ENCODE measurements around the gene IL36A. TPM values are rescaled to one million over a fixed set of nuclear protein-coding genes. Genes with fewer than 3 reads are reported as not detected.

IL36A gene
- total and polyA plus RNA-seq, 2 donors from 2014 or later = not detected

DNA sequence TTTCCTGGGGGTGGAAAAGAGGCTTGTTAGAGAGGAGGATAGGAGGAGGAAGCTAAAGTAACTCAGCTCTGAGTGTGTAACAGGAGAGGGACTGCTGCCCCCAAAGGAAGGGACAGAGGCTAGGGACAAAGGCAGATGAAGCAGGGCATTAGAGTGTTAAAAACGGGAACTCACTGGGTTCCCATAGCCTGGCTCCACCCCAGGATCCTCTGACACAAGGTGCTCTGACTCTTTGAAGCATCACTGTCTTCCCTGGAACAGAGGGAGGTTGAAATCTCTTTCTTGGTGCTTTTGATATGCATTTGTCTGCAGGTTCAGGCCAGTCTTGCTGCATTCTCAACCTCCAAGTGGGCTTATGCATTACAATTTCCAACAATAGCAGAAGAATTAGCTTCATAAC, 22.9 kb downstream of the IL36A start:
- Histone ChIP-seq H3K27me3 (ENCODE audit: control insufficient read depth, insufficient read depth, low read length) (no peaks in the 10 kb centered on the region), H3K9ac (ENCODE audit: low read length in 3 of 3) (no peak overlapping the region), H3K27ac (ENCODE audit: low read depth in 2 of 2, low read length in 2 of 2) (no peak overlapping the region), H3K36me3 (ENCODE audit: control insufficient read depth in 2 of 3, insufficient read depth in 3 of 3, low read length in 3 of 3) (no peaks in the 10 kb centered on the region), H3K4me1 (ENCODE audit: control insufficient read depth in 2 of 3, insufficient read depth in 2 of 3, low read depth in 1 of 3, low read length in 3 of 3) (no peaks in the 10 kb centered on the region), H3K9me3 (ENCODE audit: control insufficient read depth in 2 of 3, insufficient read depth in 1 of 3, low read length in 3 of 3) (no peaks in the 10 kb centered on the region), H3K4me3 (ENCODE audit: low read length in 3 of 3) (no peak overlapping the region)
- FAIRE-seq = no peak
- no peak for DNase-seq
- intact Hi-C loops (cut with DNase I) = no loop called here
- TF ChIP-seq, protein P1, sequence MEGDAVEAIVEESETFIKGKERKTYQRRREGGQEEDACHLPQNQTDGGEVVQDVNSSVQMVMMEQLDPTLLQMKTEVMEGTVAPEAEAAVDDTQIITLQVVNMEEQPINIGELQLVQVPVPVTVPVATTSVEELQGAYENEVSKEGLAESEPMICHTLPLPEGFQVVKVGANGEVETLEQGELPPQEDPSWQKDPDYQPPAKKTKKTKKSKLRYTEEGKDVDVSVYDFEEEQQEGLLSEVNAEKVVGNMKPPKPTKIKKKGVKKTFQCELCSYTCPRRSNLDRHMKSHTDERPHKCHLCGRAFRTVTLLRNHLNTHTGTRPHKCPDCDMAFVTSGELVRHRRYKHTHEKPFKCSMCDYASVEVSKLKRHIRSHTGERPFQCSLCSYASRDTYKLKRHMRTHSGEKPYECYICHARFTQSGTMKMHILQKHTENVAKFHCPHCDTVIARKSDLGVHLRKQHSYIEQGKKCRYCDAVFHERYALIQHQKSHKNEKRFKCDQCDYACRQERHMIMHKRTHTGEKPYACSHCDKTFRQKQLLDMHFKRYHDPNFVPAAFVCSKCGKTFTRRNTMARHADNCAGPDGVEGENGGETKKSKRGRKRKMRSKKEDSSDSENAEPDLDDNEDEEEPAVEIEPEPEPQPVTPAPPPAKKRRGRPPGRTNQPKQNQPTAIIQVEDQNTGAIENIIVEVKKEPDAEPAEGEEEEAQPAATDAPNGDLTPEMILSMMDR (IDR thresholded peaks at IDR 0.05; ENCODE audit: borderline replicate concordance, extremely low read depth, insufficient read depth) = no peak

DNA sequence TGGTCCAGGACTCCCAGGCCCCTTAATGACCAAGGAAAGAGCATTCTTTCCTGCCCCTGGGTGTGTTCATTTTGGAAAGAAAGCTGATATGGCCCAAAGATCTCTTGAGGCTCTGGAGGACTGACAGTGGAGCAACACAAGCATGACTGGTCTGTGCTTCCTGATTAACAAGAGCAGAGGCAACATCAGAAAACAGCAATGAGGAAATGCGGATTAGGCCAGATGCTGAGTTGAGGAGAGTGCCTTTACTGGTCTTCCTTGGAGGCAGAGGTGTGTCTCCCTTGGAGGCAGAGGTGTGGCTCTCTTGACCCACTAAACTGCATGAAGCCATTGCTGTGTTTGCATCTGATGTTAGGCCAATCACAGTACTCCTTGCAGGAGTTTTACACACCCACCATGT, 27.5 kb downstream of the IL36A start:
- TF ChIP-seq, protein P1 (IDR thresholded peaks at IDR 0.05; ENCODE audit: borderline replicate concordance, extremely low read depth, insufficient read depth) = no peak
- H3K4me3 ChIP-seq (ENCODE audit: low read length in 3 of 3) = no peak overlapping the region
- H3K9me3 ChIP-seq (ENCODE audit: control insufficient read depth in 2 of 3, insufficient read depth in 1 of 3, low read length in 3 of 3) = no peaks in the 10 kb centered on the region
- no peaks in the 10 kb centered on the region for H3K36me3 ChIP-seq (ENCODE audit: control insufficient read depth in 2 of 3, insufficient read depth in 3 of 3, low read length in 3 of 3)
- H3K27me3 ChIP-seq (ENCODE audit: control insufficient read depth, insufficient read depth, low read length) = no peaks in the 10 kb centered on the region
- FAIRE-seq (no peak), DNase-seq (no peak)
- H3K4me1 ChIP-seq (ENCODE audit: control insufficient read depth in 2 of 3, insufficient read depth in 2 of 3, low read depth in 1 of 3, low read length in 3 of 3) = no peaks in the 10 kb centered on the region
- intact Hi-C loops (cut with DNase I) = no loop called here
- H3K27ac ChIP-seq (ENCODE audit: low read depth in 2 of 2, low read length in 2 of 2) = no peak overlapping the region
- no peak overlapping the region for H3K9ac ChIP-seq (ENCODE audit: low read length in 3 of 3)

DNA sequence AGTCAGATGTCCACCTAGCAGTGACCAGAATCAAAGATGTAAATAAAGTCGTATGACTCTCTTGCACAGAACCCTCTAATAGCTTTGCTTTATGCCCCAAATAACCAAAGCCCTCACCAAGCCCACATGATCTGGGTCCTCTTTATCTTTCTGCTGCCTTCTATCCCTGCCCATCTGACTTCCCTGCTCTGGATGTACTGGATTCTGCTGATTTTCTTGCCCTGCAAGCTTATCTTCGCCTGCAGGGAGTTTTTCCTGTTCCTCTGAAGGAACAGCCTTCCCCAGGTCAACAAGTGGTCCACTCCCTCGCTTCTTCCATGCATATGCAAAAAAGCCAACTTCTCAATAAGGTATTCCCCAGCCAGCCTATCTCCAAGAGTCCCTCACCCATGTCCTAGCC, 28.8 kb downstream of the IL36A start:
- no peaks in the 10 kb centered on the region for H3K36me3 ChIP-seq (ENCODE audit: control insufficient read depth in 2 of 3, insufficient read depth in 3 of 3, low read length in 3 of 3)
- no peak overlapping the region for H3K9ac ChIP-seq (ENCODE audit: low read length in 3 of 3)
- no peaks in the 10 kb centered on the region for H3K4me1 ChIP-seq (ENCODE audit: control insufficient read depth in 2 of 3, insufficient read depth in 2 of 3, low read depth in 1 of 3, low read length in 3 of 3)
- H3K9me3 ChIP-seq (ENCODE audit: control insufficient read depth in 2 of 3, insufficient read depth in 1 of 3, low read length in 3 of 3) = no peaks in the 10 kb centered on the region
- FAIRE-seq (no peak), DNase-seq (no peak)
- no peak overlapping the region for H3K4me3 ChIP-seq (ENCODE audit: low read length in 3 of 3)
- intact Hi-C loops (cut with DNase I) = no loop called here
- no peaks in the 10 kb centered on the region for H3K27me3 ChIP-seq (ENCODE audit: control insufficient read depth, insufficient read depth, low read length)
- TF ChIP-seq, protein P1 (IDR thresholded peaks at IDR 0.05; ENCODE audit: borderline replicate concordance, extremely low read depth, insufficient read depth) = no peak
- H3K27ac ChIP-seq (ENCODE audit: low read depth in 2 of 2, low read length in 2 of 2) = no peak overlapping the region

DNA sequence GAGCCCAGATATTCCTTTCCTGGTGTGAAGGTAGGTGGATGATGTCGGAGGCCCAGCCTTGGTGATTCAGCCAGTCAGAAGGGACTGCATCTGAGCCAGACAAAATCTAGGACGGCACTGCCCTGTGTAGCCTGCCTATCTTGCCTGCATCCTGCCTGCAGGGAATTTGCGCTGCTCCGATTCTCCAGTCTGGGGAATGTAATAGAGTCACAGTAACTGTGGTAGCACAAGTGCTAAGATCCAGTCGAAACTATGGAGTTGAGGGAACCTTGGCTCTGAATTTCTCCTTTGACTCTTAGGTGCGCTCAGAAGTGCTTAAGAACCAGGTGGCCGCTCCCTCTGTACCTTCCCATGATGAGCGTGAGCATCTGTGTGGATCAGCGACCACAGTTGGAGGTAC, 31.5 kb downstream of the IL36A start:
- no peak overlapping the region for H3K4me3 ChIP-seq (ENCODE audit: low read length in 3 of 3)
- intact Hi-C loops (cut with DNase I) = no loop called here
- TF ChIP-seq, protein P1 (IDR thresholded peaks at IDR 0.05; ENCODE audit: borderline replicate concordance, extremely low read depth, insufficient read depth) = no peak
- H3K9ac ChIP-seq (ENCODE audit: low read length in 3 of 3) = no peak overlapping the region
- FAIRE-seq (no peak), DNase-seq (no peak)
- no peak overlapping the region for H3K27ac ChIP-seq (ENCODE audit: low read depth in 2 of 2, low read length in 2 of 2)
- no peaks in the 10 kb centered on the region for H3K27me3 ChIP-seq (ENCODE audit: control insufficient read depth, insufficient read depth, low read length)
- H3K36me3 ChIP-seq (ENCODE audit: control insufficient read depth in 2 of 3, insufficient read depth in 3 of 3, low read length in 3 of 3) = no peaks in the 10 kb centered on the region
- no peaks in the 10 kb centered on the region for H3K4me1 ChIP-seq (ENCODE audit: control insufficient read depth in 2 of 3, insufficient read depth in 2 of 3, low read depth in 1 of 3, low read length in 3 of 3)
- H3K9me3 ChIP-seq (ENCODE audit: control insufficient read depth in 2 of 3, insufficient read depth in 1 of 3, low read length in 3 of 3) = no peaks in the 10 kb centered on the region
